GM18951 (cell line): Measurements from ENCODE around the gene SLC30A1.
A peak's percentile ranks its signal among the peaks of the same experiment; 100 is the strongest.
"Not testable (repeated sequence)": the region's sequence is repeated elsewhere in the genome, so short reads cannot be mapped to it uniquely, and the experiment has no call there.

Source experiments
- POLR2A ChIP-seq: IDR thresholded peaks from 4 replicates; pipeline ENCODE4 v1.6.1; 2011; ENCODE audit warnings: mild to moderate bottlenecking; ENCODE audit not compliant: insufficient read length, insufficient read depth; ENCODE audit errors: extremely low read depth
- in situ Hi-C: fragments of 300-500 bp; cut with MboI; formaldehyde crosslinking; loops from one replicate; pipeline ENCODE4 v1.12.0; 2022; ENCODE audit warnings: low sequenced_read_pairs, mixed read lengths, inconsistent platforms; ENCODE audit not compliant: unreplicated experiment

SLC30A1 gene

DNA sequence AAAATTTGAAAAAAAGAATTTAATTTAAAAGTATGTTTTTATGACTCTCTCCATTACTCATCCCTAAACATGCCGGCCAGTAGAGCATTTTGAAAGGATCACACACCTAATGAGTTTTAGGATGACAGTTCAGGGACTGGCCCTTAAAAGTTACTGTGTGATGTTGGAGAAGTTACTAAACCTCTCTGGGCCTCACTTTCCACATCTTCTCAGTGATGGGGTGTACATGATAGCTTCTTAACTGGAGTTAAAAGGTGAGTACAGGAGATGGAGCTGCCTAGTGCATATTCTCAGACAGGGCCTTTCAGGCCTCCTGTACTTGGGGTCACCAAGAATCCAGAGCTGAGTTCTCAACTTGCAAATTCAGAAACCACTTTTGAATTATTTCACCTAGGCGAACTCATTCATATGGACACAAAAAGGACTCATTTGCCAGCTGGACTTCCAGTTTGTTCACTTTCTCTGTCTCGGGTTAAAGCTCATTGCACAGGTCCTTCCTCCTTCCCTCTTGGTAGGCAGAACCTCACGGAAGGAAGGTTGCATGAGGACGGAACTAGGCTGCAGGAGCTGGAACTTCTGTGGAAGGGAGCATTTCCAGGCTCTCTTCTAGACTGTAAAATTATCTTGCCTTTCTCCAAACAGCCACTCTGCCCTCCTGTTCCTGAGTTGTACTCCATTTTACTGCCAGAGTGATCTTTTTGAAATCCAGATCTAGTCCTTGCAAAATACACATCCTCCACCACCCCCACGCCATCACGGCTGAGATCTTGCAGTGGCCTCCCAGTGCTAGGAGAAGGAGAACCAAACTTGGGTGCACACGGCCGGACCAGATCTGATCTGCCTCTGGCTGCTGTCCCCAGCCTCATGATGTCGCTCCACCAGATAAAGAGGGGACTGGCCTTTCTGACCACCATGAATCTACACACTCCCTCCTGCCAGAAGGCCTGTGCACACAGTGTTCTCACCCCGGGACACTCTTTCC, 4.3 kb upstream of the SLC30A1 start:
- in situ Hi-C loops: no loop called here
- no peak for TF ChIP-seq POLR2A

DNA sequence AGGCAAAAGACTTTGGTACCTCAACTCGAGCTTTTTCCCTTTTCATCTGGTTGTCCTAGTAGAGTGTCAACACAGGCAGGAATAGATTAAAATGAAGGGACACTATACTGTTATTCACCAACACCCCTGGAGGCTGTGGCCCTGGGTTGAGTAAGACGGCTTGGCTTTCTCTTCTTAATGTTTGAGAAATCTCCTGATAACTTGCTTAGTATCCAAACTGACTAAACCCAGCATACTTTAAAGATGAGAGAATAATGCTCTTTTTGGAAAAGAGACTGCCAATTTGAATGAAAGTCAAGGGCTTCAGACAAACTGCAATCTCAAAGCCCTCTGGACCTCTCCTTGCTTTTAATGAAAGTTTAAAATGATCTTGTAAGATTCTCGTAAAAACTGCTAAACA, 2.6 kb upstream of the SLC30A1 start:
- TF ChIP-seq POLR2A: no peak
- in situ Hi-C loops: no loop called here

DNA sequence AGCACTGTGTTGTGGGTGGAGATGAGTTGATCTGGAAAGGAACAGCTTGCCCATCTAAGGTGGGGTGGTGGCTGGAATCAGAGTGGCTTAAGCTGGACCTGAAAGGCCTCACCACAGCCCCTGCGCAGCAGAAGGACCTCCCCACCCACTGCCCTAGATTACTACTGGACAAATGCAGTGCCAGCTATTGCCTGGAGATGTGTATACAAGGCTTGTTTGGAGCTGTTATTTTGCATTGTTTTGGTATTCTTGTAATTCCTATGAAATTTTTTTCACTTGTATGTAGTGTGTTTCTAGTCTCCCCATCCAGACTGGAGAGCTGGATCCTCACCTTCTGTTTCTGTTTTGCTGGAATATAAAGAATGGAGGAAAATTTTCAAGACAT, 1.3 kb upstream of the SLC30A1 start:
- TF ChIP-seq POLR2A: no peak
- in situ Hi-C loops: no loop called here

DNA sequence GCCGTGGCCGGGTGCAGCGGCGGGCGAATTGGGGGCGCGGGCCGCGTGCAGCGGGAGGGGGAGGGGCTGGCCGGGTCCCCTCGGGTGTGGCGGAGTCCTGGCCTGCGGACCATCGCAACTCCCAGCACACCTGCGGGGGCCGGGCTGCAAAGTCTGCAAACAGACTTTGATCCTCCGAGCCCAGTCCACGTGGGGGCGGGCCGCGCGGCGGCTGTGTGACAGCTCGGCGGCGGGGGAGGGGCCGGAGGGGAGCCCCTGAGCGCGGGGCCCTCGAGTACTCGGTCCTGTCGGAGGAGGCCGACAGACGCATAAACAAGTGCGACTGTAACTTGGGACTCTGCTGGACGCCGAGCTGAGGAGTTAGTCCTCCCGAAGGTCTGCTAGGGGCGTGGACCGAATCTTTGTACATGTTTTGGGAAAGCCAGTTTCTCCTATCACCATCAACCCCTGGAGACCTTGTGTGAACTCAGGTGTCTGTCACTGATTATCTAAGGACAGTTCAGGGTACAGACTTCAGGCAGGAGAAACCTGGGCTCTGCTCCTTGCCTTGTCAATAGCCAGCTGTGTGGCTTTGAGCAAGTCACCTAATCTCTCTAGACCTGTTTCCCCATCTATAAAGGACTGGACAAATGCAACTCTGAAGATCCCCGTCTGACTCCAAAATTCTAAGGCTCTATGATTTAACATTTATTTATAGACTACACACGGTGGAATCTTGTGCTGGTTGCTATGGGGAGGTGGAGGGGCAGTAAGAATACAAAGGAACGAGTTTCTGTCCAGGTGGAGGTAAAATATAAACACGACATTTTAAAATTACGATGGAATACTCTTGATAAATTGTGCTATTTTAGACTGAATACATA, 710 bp upstream of the SLC30A1 start:
- TF ChIP-seq POLR2A: no peak
- in situ Hi-C loops: no loop called here

DNA sequence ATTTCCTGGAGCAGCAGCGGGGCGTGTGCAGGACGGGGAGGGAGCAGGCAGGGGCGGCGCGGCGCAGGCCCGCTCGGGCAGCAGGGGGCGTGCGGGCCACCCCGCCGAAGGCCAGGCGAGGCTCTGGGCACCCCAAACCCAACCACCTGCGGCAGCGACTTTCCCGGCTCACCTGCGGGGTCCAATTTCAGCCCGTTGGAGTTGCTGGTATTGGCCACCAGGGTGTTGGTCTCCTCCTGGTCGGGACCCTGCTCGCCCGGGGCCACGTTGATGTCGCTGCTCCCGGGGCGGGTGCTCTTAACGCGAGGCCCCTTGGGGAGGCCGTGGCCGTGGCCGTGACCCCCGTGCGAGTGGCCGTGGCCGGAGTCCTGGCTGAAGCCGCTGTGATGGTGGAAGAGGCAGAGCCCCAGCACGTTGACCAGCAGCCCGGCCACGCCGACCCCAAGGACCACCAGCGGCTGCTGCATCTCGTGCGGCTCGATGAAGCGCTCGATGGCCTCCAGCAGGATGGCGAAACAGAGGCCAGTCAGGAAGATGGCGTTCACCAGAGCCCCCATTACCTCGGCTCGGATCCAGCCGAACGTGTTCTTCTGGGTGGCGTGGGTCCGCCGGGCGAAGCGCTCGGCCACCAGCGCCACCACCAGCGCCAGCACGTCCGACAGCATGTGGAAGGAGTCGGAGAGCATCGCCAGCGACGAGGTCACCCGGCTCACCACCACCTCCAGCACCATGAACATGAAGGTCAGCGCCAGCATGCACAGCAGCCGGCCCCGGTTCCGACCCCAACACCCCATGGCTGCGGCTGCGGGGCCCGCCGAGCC, 932 bp downstream of the SLC30A1 start:
- in situ Hi-C loops: no loop called here
- TF ChIP-seq POLR2A: peak; percentile 28

DNA sequence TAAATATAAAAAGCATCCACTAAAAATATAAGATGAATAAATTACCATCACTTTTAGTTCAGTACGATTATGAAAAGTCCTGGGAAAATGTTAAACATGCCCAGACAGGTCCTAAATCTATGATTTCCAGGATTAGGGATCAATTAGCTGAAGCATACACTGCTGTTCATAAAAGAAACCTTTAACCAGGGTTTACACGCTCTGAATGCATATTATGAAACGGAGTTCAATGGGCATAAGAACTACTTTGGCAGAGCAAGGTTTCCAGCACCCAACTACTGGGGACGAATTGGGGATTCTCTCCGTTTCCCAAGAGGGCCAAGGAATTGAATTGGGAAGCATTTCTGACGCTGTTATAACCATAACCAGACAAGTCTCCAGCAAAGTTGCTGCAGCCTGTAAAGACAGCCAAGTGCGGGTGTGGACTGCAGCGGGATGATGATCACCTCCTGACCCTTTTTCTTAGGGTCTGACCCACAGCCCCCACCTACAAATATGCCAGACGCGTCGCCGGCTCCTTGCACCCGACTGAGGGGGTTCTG, 1.6 kb downstream of the SLC30A1 start:
- in situ Hi-C loops: no loop called here
- TF ChIP-seq POLR2A: no peak

DNA sequence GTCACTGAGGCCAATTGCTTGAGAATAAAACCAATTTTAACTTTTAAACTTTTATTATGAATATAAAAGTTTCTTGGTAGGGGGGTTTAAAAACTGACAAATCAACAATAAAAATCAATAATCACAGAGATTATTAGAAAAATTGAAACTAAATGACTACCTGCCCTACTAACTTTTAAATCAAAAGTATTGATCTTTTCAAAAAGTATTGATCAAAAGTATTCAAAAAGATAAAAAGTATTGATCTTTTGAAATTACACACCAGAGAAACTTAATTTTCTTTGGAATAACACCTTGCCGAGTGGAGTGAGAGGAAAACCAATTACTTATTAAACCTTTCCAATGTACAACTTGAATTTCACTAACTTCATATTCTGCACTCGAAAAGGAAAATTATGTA, 2.2 kb downstream of the SLC30A1 start:
- in situ Hi-C loops: no loop called here

DNA sequence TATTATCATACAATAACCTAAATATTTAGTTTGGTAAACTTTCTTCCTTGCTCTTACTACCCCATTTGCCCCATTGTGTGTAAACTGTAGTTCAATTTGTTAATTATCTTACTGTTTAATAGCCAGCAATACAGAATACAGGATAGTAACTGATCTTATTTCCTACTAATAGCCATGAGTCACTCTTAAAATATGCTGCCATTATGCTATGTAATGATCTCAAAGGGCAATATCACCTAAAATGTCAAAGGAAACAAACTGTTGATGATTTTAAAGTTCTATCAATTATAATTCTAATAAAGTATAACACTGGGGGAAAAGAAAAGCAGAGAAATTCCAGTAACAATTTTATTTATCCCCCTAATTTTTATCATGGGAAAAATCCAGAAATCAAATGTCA, 4.3 kb downstream of the SLC30A1 start:
- in situ Hi-C loops: no loop called here
- TF ChIP-seq POLR2A: no peak

More for the DNA sequence above, 2.2 kb downstream of the SLC30A1 start:
- TF ChIP-seq POLR2A: no peak

DNA sequence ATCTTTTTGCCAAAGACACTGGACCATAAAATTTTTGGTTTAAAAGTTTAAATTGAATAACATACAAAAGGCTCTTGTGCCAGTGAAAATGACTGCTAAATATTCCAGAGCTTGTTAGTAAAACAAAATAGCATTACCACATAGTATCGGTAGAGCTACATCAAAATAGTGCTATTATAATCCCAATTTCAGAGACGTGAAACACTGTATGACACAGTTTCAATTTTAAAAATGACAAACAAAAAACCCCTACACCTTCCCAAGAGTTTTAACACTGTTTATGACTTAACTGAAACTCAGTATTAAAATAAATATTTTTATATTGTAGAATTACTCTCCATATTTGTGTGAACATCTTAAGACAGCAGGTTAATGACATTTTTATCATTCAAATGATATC, 7.0 kb downstream of the SLC30A1 start:
- in situ Hi-C loops: no loop called here

DNA sequence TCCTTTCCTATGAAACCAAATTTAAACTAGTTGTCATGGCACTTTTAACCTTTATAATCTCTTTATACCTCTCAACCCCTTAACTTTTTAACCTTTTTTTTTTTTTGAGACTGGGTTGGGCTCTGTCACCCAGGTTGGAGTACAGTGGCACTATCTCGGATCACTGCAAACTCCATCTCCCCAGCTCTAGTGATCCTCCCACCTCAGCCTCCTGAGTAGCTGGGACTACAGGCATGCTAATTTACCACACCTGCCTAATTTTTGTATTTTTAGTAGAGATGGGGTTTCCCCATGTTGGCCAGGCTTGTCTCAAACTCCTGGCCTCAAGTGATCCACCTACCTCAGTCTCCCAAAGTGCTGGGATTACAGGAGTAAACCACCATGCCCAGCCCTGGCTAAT, 8.6 kb downstream of the SLC30A1 start:
- in situ Hi-C loops: not testable (repeated sequence)

More for the DNA sequence above, 7.0 kb downstream of the SLC30A1 start:
- TF ChIP-seq POLR2A: no peak

DNA sequence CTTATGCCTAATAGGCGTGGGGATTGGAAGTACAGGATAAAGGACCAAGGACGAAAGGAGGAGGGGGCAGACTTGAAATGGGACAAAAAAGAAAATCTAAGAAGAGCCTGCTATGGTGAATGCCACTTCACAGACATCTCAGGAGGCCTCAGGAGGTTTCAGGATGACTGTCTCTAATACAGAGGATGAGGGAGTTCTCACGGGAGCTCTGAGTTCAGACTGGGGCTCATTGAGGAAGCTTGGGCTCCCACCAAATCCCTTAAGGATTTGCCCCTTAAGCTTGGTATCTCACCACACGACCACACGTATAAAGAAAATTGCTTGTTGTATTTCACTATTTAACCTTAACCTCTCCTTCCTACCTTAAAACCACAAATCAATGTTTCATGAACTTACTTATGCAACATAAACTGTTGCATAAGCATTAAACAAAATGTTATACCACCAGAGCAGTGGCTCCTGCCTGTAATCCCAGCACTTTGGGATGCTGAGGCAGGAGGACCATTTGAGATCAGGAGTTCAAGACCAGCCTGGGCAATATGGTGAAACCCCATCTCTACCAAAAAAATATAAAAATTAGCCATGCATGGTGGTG, 12.4 kb downstream of the SLC30A1 start:
- no peak for TF ChIP-seq POLR2A
- in situ Hi-C loops: no loop called here

DNA sequence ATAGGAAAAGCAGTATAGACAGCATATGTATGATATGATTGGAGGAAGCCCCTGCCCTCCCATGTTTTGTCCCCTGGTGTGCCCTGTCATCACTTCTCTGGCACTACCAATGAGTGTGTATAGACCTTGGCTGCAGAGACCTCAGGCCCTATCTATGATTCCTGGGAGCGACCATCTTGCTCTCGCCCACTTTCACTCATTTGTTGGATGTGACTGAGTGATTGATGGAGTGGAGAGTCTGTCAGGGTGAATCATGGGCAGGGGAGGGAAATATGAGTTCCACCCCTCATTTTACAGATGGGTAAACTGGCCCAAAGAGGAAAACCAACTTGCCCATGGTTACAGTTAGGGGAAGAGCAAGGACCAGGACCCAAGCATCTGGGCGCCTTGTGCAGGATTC, 14.9 kb downstream of the SLC30A1 start:
- TF ChIP-seq POLR2A: no peak

DNA sequence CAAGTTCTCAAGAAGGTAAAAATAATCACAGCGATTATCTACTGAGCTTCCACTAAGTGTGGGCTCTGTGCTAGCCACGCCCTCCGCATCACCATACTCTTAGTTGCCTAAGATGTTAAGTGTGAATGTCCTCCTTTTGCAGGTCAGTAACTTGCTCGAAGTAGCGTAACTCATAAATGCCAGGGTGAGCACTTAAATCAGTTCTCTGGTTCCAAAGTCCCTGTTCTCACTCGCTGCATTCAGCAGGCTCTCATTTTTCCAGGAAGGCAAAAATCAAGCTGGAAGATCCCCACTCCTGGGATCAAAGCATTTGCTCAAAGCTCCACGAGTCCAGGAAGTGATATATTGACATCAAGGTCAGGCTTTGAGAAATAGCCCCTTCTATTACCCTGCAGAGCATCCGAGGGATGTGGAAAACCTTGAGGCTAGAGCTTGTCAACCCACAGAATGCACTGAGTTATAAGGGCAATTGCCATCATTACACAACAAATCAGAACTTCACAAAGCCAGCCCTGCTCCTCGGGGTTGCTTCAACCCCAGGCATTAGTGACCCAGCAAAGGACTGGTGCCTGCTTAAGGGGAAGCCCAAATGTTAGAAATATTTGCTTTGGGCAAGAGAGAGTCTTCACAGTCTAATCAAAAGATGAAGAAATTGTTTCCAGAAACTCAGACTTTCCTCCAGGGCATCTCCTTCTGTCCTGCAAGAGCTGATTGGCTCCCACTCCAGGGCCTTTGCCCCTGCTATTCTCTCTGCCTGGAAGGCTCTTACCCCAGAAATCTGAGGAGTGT, 19.5 kb downstream of the SLC30A1 start:
- no peak for TF ChIP-seq POLR2A
- in situ Hi-C loops: no loop called here

More for the DNA sequence above, 14.9 kb downstream of the SLC30A1 start:
- in situ Hi-C loops: no loop called here
